ENCODE results near the gene EVPL. TPM values are rescaled to one million over a fixed set of nuclear protein-coding genes. Genes with fewer than 3 reads are reported as not detected.

Gene EVPL
- total RNA-seq, 2 experiments from 2014 or later = 0.04 to 0.16 TPM

GRCh38 chr17:76017481-76018339 is 9.4 kb downstream of the EVPL start:
- intact Hi-C loops (cut with DNase I, micrococcal nuclease) = no loop called here
- ChIA-PET CTCF (interaction anchor here (0.5 to 10.4 kb wide), 3 partner anchors 17 to 335 kb away, joined by 3 to 139 read pairs (median 4); partner anchors contain the start of gene CDK3), POLR2A (interaction anchor here (0.6 kb wide), 1 partner anchor 278 kb away, joined by 3 read pairs; no protein-coding TSS in a partner anchor)
- Mint-ChIP-seq H3K36me3 (ENCODE audit: low read depth) (no peaks in the 10 kb centered on the region), H3K4me3 (no peak overlapping the region), H3K9me3 (ENCODE audit: low read depth) (no peaks in the 10 kb centered on the region), H3K27ac (no peak overlapping the region), H3K27me3 (no peaks in the 10 kb centered on the region), H3K4me1 (peaks cover 3% of the 10 kb centered on the region)
- ATAC-seq = no peak
- no peak for DNase-seq

GRCh38 chr17:76014925-76015261 is 12.2 kb downstream of the EVPL start:
- no peak for DNase-seq
- POLR2A ChIA-PET = no interaction called here
- Mint-ChIP-seq H3K4me3 (no peak overlapping the region), H3K27me3 (no peaks in the 10 kb centered on the region), H3K4me1 (peaks cover 3% of the 10 kb centered on the region), H3K9me3 (ENCODE audit: low read depth) (no peaks in the 10 kb centered on the region), H3K27ac (no peak overlapping the region), H3K36me3 (ENCODE audit: low read depth) (no peaks in the 10 kb centered on the region)
- intact Hi-C loops (cut with DNase I, micrococcal nuclease) = loop anchor here (1.0 to 5.0 kb wide), 7 partner anchors 62 to 287 kb away; partner anchors contain the start of genes EXOC7 (in 2 of the 2) and ZACN (in 1 of the 2)
- CTCF ChIA-PET = interaction anchor here (0.7 to 10.4 kb wide), 37 partner anchors 8 to 1895 kb away, joined by 3 to 139 read pairs (median 4); partner anchors contain the start of genes CDK3, EXOC7, GALR2 and MRPL38
- ATAC-seq = no peak

GRCh38 chr17:76014100-76014924 is 12.8 kb downstream of the EVPL start:
- Mint-ChIP-seq H3K4me1 (peaks cover 3% of the 10 kb centered on the region), H3K27me3 (no peaks in the 10 kb centered on the region), H3K27ac (no peak overlapping the region), H3K36me3 (ENCODE audit: low read depth) (no peaks in the 10 kb centered on the region), H3K9me3 (ENCODE audit: low read depth) (no peaks in the 10 kb centered on the region), H3K4me3 (no peak overlapping the region)
- ATAC-seq = peak; percentile 99
- POLR2A ChIA-PET = interaction anchor here (0.6 to 0.9 kb wide), 3 partner anchors 28 to 265 kb away, joined by 3 to 4 read pairs (median 3); no protein-coding TSS in a partner anchor
- intact Hi-C loops (cut with DNase I, micrococcal nuclease) = loop anchor here (1.0 to 5.0 kb wide), 7 partner anchors 63 to 288 kb away; partner anchors contain the start of genes EXOC7 (in 2 of the 2) and ZACN (in 1 of the 2)
- CTCF ChIA-PET = interaction anchor here (0.6 to 10.4 kb wide), 59 partner anchors 9 to 1895 kb away, joined by 3 to 139 read pairs (median 4); partner anchors contain the start of genes CDK3, EXOC7, GALK1 and GALR2
- peak; percentile 90 for DNase-seq

GRCh38 chr17:76013377-76013932 is 13.7 kb downstream of the EVPL start:
- no peak for ATAC-seq
- Mint-ChIP-seq H3K27me3 (no peaks in the 10 kb centered on the region), H3K4me3 (no peak overlapping the region), H3K4me1 (peaks cover 3% of the 10 kb centered on the region), H3K36me3 (ENCODE audit: low read depth) (no peaks in the 10 kb centered on the region), H3K9me3 (ENCODE audit: low read depth) (no peaks in the 10 kb centered on the region), H3K27ac (no peak overlapping the region)
- intact Hi-C loops (cut with DNase I, micrococcal nuclease) = loop anchor here in 1 of 2 experiments (5.0 kb wide), 2 partner anchors 64 to 289 kb away; partner anchors contain the start of gene ZACN
- DNase-seq = no peak
- POLR2A ChIA-PET = interaction anchor here (0.6 kb wide), 1 partner anchor 29 kb away, joined by 3 read pairs; no protein-coding TSS in a partner anchor
- CTCF ChIA-PET = interaction anchor here (0.6 to 10.4 kb wide), 44 partner anchors 9 to 401 kb away, joined by 3 to 139 read pairs (median 4); partner anchors contain the start of genes CDK3, EXOC7, GALR2 and MRPL38

GRCh38 chr17:76011951-76012350 is 15.2 kb downstream of the EVPL start:
- Mint-ChIP-seq H3K27ac (no peak overlapping the region), H3K4me3 (no peak overlapping the region), H3K4me1 (peaks cover 3% of the 10 kb centered on the region), H3K27me3 (no peaks in the 10 kb centered on the region), H3K9me3 (ENCODE audit: low read depth) (no peaks in the 10 kb centered on the region), H3K36me3 (ENCODE audit: low read depth) (no peaks in the 10 kb centered on the region)
- DNase-seq = no peak
- POLR2A ChIA-PET = interaction anchor here (0.5 kb wide), 1 partner anchor 329 kb away, joined by 5 read pairs; no protein-coding TSS in a partner anchor
- intact Hi-C loops (cut with DNase I, micrococcal nuclease) = loop anchor here in 1 of 2 experiments (5.0 kb wide), 2 partner anchors 65 to 290 kb away; partner anchors contain the start of gene ZACN
- CTCF ChIA-PET = interaction anchor here (1.0 to 10.4 kb wide), 6 partner anchors 8 to 291 kb away, joined by 3 to 139 read pairs (median 4); partner anchors contain the start of gene CDK3
- no peak for ATAC-seq

- Mint-ChIP-seq H3K27ac (no peak overlapping the region), H3K36me3 (ENCODE audit: low read depth) (no peaks in the 10 kb centered on the region), H3K4me3 (no peak overlapping the region), H3K4me1 (peaks cover 3% of the 10 kb centered on the region), H3K9me3 (ENCODE audit: low read depth) (no peaks in the 10 kb centered on the region), H3K27me3 (no peaks in the 10 kb centered on the region)
- DNase-seq (no peak), ATAC-seq (no peak)
- intact Hi-C loops (cut with DNase I, micrococcal nuclease) = loop anchor here (5.0 kb wide), 3 partner anchors 67 to 292 kb away; partner anchors contain the start of gene ZACN (in 1 of the 2)
- ChIA-PET CTCF (interaction anchor here (0.6 to 10.4 kb wide), 9 partner anchors 9 to 270 kb away, joined by 3 to 139 read pairs (median 5); partner anchors contain the start of gene CDK3), POLR2A (interaction anchor here (0.5 kb wide), 1 partner anchor 107 kb away, joined by 4 read pairs; no protein-coding TSS in a partner anchor)
These were observed 17.0 kb downstream of the EVPL start for GRCh38 chr17:76009969-76010661.

- CTCF ChIA-PET = interaction anchor here (0.6 to 10.4 kb wide), 8 partner anchors 9 to 169 kb away, joined by 3 to 139 read pairs (median 4); partner anchors contain the start of gene CDK3
- POLR2A ChIA-PET = no interaction called here
- intact Hi-C loops (cut with DNase I, micrococcal nuclease) = loop anchor here in 1 of 2 experiments (5.0 kb wide), 1 partner anchor 247 kb away; no protein-coding TSS in a partner anchor
- no peak overlapping the region for H3K4me3 Mint-ChIP-seq
- ATAC-seq = no peak
- H3K27me3 Mint-ChIP-seq = no peaks in the 10 kb centered on the region
- H3K9me3 Mint-ChIP-seq (ENCODE audit: low read depth) = no peaks in the 10 kb centered on the region
- no peak for DNase-seq
- no peaks in the 10 kb centered on the region for H3K36me3 Mint-ChIP-seq (ENCODE audit: low read depth)
- no peak overlapping the region for H3K27ac Mint-ChIP-seq
- peaks cover 3% of the 10 kb centered on the region for H3K4me1 Mint-ChIP-seq
These were observed 17.7 kb downstream of the EVPL start for GRCh38 chr17:76009447-76009846.

GRCh38 chr17:76008630-76009425 is 18.3 kb downstream of the EVPL start:
- Mint-ChIP-seq H3K27ac (no peak overlapping the region), H3K4me1 (no peaks in the 10 kb centered on the region), H3K27me3 (no peaks in the 10 kb centered on the region), H3K4me3 (no peak overlapping the region), H3K36me3 (ENCODE audit: low read depth) (no peaks in the 10 kb centered on the region), H3K9me3 (ENCODE audit: low read depth) (no peaks in the 10 kb centered on the region)
- ChIA-PET CTCF (interaction anchor here (0.6 to 10.4 kb wide), 10 partner anchors 8 to 296 kb away, joined by 3 to 139 read pairs (median 4); partner anchors contain the start of genes CDK3 and MRPL38), POLR2A (no interaction called here)
- intact Hi-C loops (cut with DNase I, micrococcal nuclease) = loop anchor here in 1 of 2 experiments (5.0 kb wide), 1 partner anchor 247 kb away; no protein-coding TSS in a partner anchor
- ATAC-seq (no peak), DNase-seq (no peak)

GRCh38 chr17:76008208-76008607 is 18.9 kb downstream of the EVPL start:
- H3K4me3 Mint-ChIP-seq = no peak overlapping the region
- no peaks in the 10 kb centered on the region for H3K9me3 Mint-ChIP-seq (ENCODE audit: low read depth)
- POLR2A ChIA-PET = no interaction called here
- CTCF ChIA-PET = interaction anchor here (0.9 to 10.4 kb wide), 6 partner anchors 8 to 296 kb away, joined by 3 to 139 read pairs (median 5); partner anchors contain the start of genes CDK3 and MRPL38
- ATAC-seq (no peak), DNase-seq (no peak)
- no peaks in the 10 kb centered on the region for H3K4me1 Mint-ChIP-seq
- H3K27me3 Mint-ChIP-seq = no peaks in the 10 kb centered on the region
- no peak overlapping the region for H3K27ac Mint-ChIP-seq
- H3K36me3 Mint-ChIP-seq (ENCODE audit: low read depth) = no peaks in the 10 kb centered on the region
- intact Hi-C loops (cut with DNase I, micrococcal nuclease) = loop anchor here in 1 of 2 experiments (5.0 kb wide), 1 partner anchor 246 kb away; no protein-coding TSS in a partner anchor

Data from activated CD4-positive, alpha-beta T cell treated with anti-CD3 and anti-CD28 coated beads for 36 hours (primary cell).